Neural cell (in vitro differentiated cells): ENCODE measurements around the gene SEMA7A. TPM values are rescaled to one million over a fixed set of nuclear protein-coding genes. Genes with fewer than 3 reads are reported as not detected.

ENCODE experiments used
- H2AFZ ChIP-seq: fragments of 200-600, 300-800 bp; sonication (generic), shearing (Covaris generic); 2 replicates; pipeline ENCODE4 v1.6.0; 2014; ENCODE audit warnings: low read depth, mild to moderate bottlenecking, antibody characterized with exemption, low read length, moderate library complexity
- H3F3A ChIP-seq: fragments of 200-600 bp; shearing (Covaris generic); 2 replicates; pipeline ENCODE4 v1.6.1; 2016; ENCODE audit warnings: mild to moderate bottlenecking, moderate library complexity, mixed read lengths, antibody characterized with exemption, low read length; ENCODE audit not compliant: insufficient read depth, poor library complexity, severe bottlenecking
- H3K27ac ChIP-seq: fragments of 200-600, 300-800 bp; sonication (generic), shearing (Covaris generic); 2 replicates; pipeline ENCODE4 v1.5.1; 2014; ENCODE audit warnings: mild to moderate bottlenecking, low read length, moderate library complexity
- H3K27me3 ChIP-seq: fragments of 300-800, 200-600 bp; sonication (generic), shearing (Covaris generic); 2 replicates; pipeline ENCODE4 v1.6.0; 2014; ENCODE audit warnings: mild to moderate bottlenecking, low read depth, low read length, moderate library complexity; ENCODE audit not compliant: insufficient read depth
- H3K36me3 ChIP-seq: fragments of 300-800, 200-600 bp; sonication (generic), shearing (Covaris generic); 2 replicates; pipeline ENCODE4 v1.5.1; 2014; ENCODE audit warnings: mild to moderate bottlenecking, antibody characterized with exemption, low read length, moderate library complexity; ENCODE audit not compliant: insufficient read depth
- H3K4me2 ChIP-seq: fragments of 300-800, 200-600 bp; sonication (generic), shearing (Covaris generic); 2 replicates; pipeline ENCODE4 v1.6.0; 2014; ENCODE audit warnings: mild to moderate bottlenecking, low read length
- H3K4me3 ChIP-seq: fragments of 300-800, 200-600 bp; sonication (generic), shearing (Covaris generic); 2 replicates; pipeline ENCODE4 v1.5.1; 2014; ENCODE audit warnings: mild to moderate bottlenecking, low read length, moderate library complexity
- H3K79me2 ChIP-seq: fragments of 200-600 bp; shearing (Covaris generic); replicated peaks from 2 replicates; pipeline ENCODE4 v1.6.0; 2014; ENCODE audit warnings: mild to moderate bottlenecking, low read length, moderate library complexity; ENCODE audit not compliant: insufficient read depth
- H3K9ac ChIP-seq: fragments of 300-800, 200-600 bp; sonication (generic), shearing (Covaris generic); 2 replicates; pipeline ENCODE4 v1.6.1; 2016; ENCODE audit warnings: mild to moderate bottlenecking, low read length, mixed read lengths
- H3K9me2 ChIP-seq: fragments of 200-600 bp; shearing (Covaris generic); 2 replicates; pipeline ENCODE4 v1.6.1; 2016; ENCODE audit warnings: mild to moderate bottlenecking, low read length, mixed read lengths; ENCODE audit not compliant: insufficient read depth
- H3K9me3 ChIP-seq: fragments of 200-600, 300-800 bp; sonication (generic), shearing (Covaris generic); 2 replicates; pipeline ENCODE4 v1.6.1; 2016; ENCODE audit warnings: mild to moderate bottlenecking, mixed run types, low read length, moderate library complexity, mixed read lengths
- H4K20me1 ChIP-seq: fragments of 200-600 bp; shearing (Covaris generic); 2 replicates; pipeline ENCODE4 v1.6.1; 2016; ENCODE audit warnings: mild to moderate bottlenecking, mixed run types; ENCODE audit not compliant: insufficient read depth
- EP300 ChIP-seq: fragments of 450-650 bp; conservative IDR thresholded peaks from 2 replicates; pipeline ENCODE4 v1.6.1; 2014; ENCODE audit warnings: antibody characterized with exemption, mild to moderate bottlenecking, moderate library complexity; ENCODE audit not compliant: poor library complexity, severe bottlenecking
- EZH2 ChIP-seq: fragments of 200-600, 300-800 bp; shearing (Covaris generic), sonication (generic); IDR thresholded peaks from 2 replicates; pipeline ENCODE4 v1.6.1; 2014; ENCODE audit warnings: antibody characterized with exemption, low read length, borderline replicate concordance, mild to moderate bottlenecking; ENCODE audit not compliant: insufficient read depth, poor library complexity, severe bottlenecking
- MXI1 ChIP-seq: fragments of 450-650 bp; conservative IDR thresholded peaks from 2 replicates; pipeline ENCODE4 v1.6.1; 2014; ENCODE audit warnings: antibody characterized with exemption, mild to moderate bottlenecking; ENCODE audit not compliant: poor library complexity, severe bottlenecking
- POLR2AphosphoS5 ChIP-seq: IDR thresholded peaks from 2 replicates; pipeline ENCODE4 v1.6.1; 2012
- RAD21 ChIP-seq: fragments of 450-650 bp; conservative IDR thresholded peaks from 2 replicates; pipeline ENCODE4 v1.6.1; 2014; ENCODE audit warnings: antibody characterized with exemption, mild to moderate bottlenecking, moderate library complexity
- REST ChIP-seq: IDR thresholded peaks from 2 replicates; pipeline ENCODE4 v1.6.1; 2012; ENCODE audit warnings: borderline replicate concordance
- SMC3 ChIP-seq: fragments of 450-650 bp; conservative IDR thresholded peaks from 2 replicates; pipeline ENCODE4 v1.6.1; 2014; ENCODE audit warnings: antibody characterized with exemption, mild to moderate bottlenecking, moderate library complexity; ENCODE audit not compliant: poor library complexity
- TAF1 ChIP-seq: IDR thresholded peaks from 2 replicates; pipeline ENCODE4 v1.6.1; 2012; ENCODE audit warnings: low read depth
- polyA plus RNA-seq: library from polyadenylated mRNA; depleted of rRNA; stranded (reverse); fragments of >200 nt; gene quantifications from 2 replicates; pipeline ENCODE4 v1.2.3, GENCODE V29; 2014
- TF ChIP-seq, protein P1 (sequence below): fragments of 450-650 bp; IDR thresholded peaks from 2 replicates; pipeline ENCODE4 v1.5.1; 2014; ENCODE audit warnings: antibody characterized with exemption, mild to moderate bottlenecking, moderate library complexity; ENCODE audit not compliant: poor library complexity, severe bottlenecking

The SEMA7A gene
- polyA plus RNA-seq, 1 donor from 2014 or later, result 28.8 TPM

DNA sequence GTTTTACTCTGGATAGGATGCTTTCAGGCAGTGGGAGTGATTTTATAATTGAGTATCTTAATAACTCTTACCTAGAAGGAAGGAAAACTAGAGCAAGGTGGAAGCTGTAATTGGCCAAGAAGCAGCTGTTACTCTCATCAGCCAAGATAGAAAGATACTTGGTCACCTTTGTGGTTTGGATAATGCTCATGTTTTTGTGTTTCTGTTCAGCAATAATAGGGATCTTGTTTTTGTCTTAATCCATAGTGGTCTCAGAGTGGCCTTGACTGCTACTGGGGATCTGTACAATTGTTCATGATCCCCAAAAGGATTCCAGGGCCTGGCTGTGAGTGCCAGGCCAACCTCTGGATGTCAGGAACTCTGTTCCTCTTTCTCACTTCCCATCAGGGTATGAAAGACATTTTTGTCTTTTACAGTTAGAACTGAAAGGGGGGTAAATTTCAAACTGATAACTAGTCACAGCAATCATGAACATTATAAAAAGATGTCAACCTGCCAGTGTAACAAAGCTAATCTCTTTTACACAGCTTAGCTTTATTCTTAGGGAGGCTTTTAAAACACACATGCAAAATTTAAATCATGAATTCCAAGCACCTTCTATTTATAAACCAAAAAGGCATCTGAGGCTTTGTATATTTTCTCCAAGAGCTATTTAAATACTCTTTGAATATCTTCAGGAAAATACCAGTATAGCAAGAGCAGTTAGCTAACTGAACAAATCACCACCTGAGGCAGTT lies 21.2 kb upstream of the SEMA7A start:
- H3K4me3 ChIP-seq, result no peak overlapping the region
- H3F3A ChIP-seq, result no peaks in the 10 kb centered on the region
- no peaks in the 10 kb centered on the region for H3K9me3 ChIP-seq
- no peaks in the 10 kb centered on the region for H3K9me2 ChIP-seq
- H3K27me3 ChIP-seq, result no peaks in the 10 kb centered on the region
- no peak overlapping the region for H3K9ac ChIP-seq
- no peaks in the 10 kb centered on the region for H3K36me3 ChIP-seq
- no peaks in the 10 kb centered on the region for H4K20me1 ChIP-seq
- no peak overlapping the region for H3K4me2 ChIP-seq
- TF ChIP-seq RAD21 (no peak), MXI1 (no peak), POLR2AphosphoS5 (no peak), TAF1 (no peak), SMC3 (no peak), REST (no peak), EZH2 (no peak), EP300 (no peak)
- TF ChIP-seq, protein P1, sequence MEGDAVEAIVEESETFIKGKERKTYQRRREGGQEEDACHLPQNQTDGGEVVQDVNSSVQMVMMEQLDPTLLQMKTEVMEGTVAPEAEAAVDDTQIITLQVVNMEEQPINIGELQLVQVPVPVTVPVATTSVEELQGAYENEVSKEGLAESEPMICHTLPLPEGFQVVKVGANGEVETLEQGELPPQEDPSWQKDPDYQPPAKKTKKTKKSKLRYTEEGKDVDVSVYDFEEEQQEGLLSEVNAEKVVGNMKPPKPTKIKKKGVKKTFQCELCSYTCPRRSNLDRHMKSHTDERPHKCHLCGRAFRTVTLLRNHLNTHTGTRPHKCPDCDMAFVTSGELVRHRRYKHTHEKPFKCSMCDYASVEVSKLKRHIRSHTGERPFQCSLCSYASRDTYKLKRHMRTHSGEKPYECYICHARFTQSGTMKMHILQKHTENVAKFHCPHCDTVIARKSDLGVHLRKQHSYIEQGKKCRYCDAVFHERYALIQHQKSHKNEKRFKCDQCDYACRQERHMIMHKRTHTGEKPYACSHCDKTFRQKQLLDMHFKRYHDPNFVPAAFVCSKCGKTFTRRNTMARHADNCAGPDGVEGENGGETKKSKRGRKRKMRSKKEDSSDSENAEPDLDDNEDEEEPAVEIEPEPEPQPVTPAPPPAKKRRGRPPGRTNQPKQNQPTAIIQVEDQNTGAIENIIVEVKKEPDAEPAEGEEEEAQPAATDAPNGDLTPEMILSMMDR, result no peak
- no peak overlapping the region for H2AFZ ChIP-seq
- no peak overlapping the region for H3K27ac ChIP-seq
- no peaks in the 10 kb centered on the region for H3K79me2 ChIP-seq

DNA sequence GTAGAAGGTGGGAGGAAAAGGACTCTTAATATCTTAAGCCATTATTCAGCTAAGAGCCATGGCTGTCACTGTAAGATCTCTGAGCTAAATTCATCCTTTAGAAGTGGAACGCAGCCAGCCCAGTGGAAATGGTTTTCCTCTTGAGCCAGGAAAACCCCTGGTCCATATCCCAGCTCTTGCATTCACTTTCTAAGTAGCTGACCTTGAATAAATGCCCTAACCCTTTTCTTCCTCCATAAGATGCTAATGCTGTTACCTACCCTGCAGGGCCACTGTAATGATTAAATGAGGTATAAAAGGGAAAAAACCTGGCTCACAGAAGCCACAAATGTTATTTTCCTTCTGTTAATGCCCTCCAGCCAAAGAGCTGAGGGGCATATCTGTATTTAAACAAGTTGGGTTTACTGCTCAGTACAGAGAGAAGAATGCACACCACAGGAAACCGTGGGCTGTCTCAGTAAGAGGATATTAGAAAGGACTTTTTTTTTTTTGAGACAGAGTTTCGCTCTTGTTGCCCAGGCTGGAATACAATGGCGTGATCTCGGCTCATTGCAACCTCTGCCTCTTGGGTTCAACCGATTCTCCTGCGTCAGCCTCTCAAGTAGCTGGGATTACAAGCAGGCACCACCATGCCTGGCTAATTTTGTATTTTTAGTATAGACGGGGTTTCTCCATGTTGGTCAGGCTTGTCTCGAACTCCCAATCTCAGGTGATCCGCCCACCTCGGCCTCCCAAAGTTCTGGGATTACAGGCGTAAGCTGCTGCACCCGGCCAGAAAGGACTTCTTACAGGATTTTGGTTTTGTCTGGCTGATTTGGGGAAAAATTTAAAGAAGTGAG lies 20.4 kb upstream of the SEMA7A start:
- Histone ChIP-seq H3K4me3 (no peak overlapping the region), H3K27ac (no peak overlapping the region), H3K9me2 (no peaks in the 10 kb centered on the region), H3K36me3 (no peaks in the 10 kb centered on the region), H3K79me2 (no peaks in the 10 kb centered on the region), H3K9me3 (no peaks in the 10 kb centered on the region), H3K4me2 (no peak overlapping the region), H3F3A (no peaks in the 10 kb centered on the region), H2AFZ (no peak overlapping the region), H3K27me3 (no peaks in the 10 kb centered on the region), H3K9ac (no peak overlapping the region), H4K20me1 (no peaks in the 10 kb centered on the region)
- TF ChIP-seq REST (no peak), SMC3 (no peak), TAF1 (no peak), EZH2 (no peak), POLR2AphosphoS5 (no peak), EP300 (no peak)
- TF ChIP-seq, protein P1, result no peak
